ENCODE measurements around the gene RNF213.
"Not testable (repeated sequence)": the region's sequence is repeated elsewhere in the genome, so short reads cannot be mapped to it uniquely, and the experiment has no call there.

RNF213 gene

GRCh38 chr17:80297996-80298560 is 37.4 kb downstream of the RNF213 start:
- DNase-seq = no peak

GRCh38 chr17:80299350-80300100 is 38.9 kb downstream of the RNF213 start:
- DNase-seq = not testable (repeated sequence)

GRCh38 chr17:80300756-80301155 is 40.1 kb downstream of the RNF213 start:
- DNase-seq = not testable (repeated sequence)

- DNase-seq = no peak
Observed at GRCh38 chr17:80303824-80304223, 43.2 kb downstream of the RNF213 start.

- no peak for DNase-seq
Observed at GRCh38 chr17:80307994-80308691, 47.5 kb downstream of the RNF213 start.

GRCh38 chr17:80308692-80309517 is 48.3 kb downstream of the RNF213 start:
- DNase-seq = no peak

GRCh38 chr17:80311216-80311827 is 50.7 kb downstream of the RNF213 start:
- DNase-seq = no peak

GRCh38 chr17:80312621-80313135 is 52.0 kb downstream of the RNF213 start:
- DNase-seq = no peak

- DNase-seq = no peak
Observed at GRCh38 chr17:80313160-80313829, 52.6 kb downstream of the RNF213 start.

GRCh38 chr17:80313946-80314345 is 53.3 kb downstream of the RNF213 start:
- DNase-seq = not testable (repeated sequence)

GRCh38 chr17:80315517-80316182 is 55.0 kb downstream of the RNF213 start:
- no peak for DNase-seq

GRCh38 chr17:80316431-80316830 is 55.8 kb downstream of the RNF213 start:
- no peak for DNase-seq

GRCh38 chr17:80316927-80317705 is 56.5 kb downstream of the RNF213 start:
- no peak for DNase-seq

GRCh38 chr17:80317706-80317980 is 57.0 kb downstream of the RNF213 start:
- DNase-seq = no peak

GRCh38 chr17:80318166-80318565 is 57.5 kb downstream of the RNF213 start:
- no peak for DNase-seq

- DNase-seq = no peak
Observed at GRCh38 chr17:80319262-80319998, 58.8 kb downstream of the RNF213 start.

- DNase-seq = no peak
Observed at GRCh38 chr17:80319999-80320344, 59.3 kb downstream of the RNF213 start.

- no peak for DNase-seq
Observed at GRCh38 chr17:80320496-80320895, 59.8 kb downstream of the RNF213 start.

GRCh38 chr17:80322864-80323263 is 62.2 kb downstream of the RNF213 start:
- no peak for DNase-seq

- DNase-seq = no peak
Observed at GRCh38 chr17:80323982-80324381, 63.3 kb downstream of the RNF213 start.

Measured in fibroblast of skin of right quadriceps (primary cell).